GM21723 (cell line): ENCODE data around the gene GOLGA3.

Experiments
- ATAC-seq: cut with Tn5 transposase; IDR thresholded peaks from one replicate; pipeline ENCODE4 v1.9.1; 2021; ENCODE audit warnings: mild to moderate bottlenecking, moderate library complexity; ENCODE audit not compliant: unreplicated experiment

Gene GOLGA3

GRCh38 chr12:132724506-132725241, 104.0 kb downstream of the GOLGA3 start:
- no peak for ATAC-seq

GRCh38 chr12:132723764-132724140, 104.9 kb downstream of the GOLGA3 start:
- no peak for ATAC-seq

- ATAC-seq: no peak
Measured at GRCh38 chr12:132723015-132723763, 105.5 kb downstream of the GOLGA3 start.

GRCh38 chr12:132720606-132721345, 107.9 kb downstream of the GOLGA3 start:
- no peak for ATAC-seq

GRCh38 chr12:132719954-132720324, 108.7 kb downstream of the GOLGA3 start:
- no peak for ATAC-seq

- ATAC-seq: no peak
Measured at GRCh38 chr12:132719141-132719953, 109.3 kb downstream of the GOLGA3 start.
